SK-N-SH (cell line): ENCODE data around the gene SLIT1. TPM values are rescaled to one million over a fixed set of nuclear protein-coding genes. Genes with fewer than 3 reads are reported as not detected.

Experiments
- CTCF ChIA-PET: fragments of 300-600, 350-600 bp; formaldehyde crosslinking; extraction: SDS; loops from one replicate; lab custom pipeline; 2021; lab: Yijun Ruan, JAX
- POLR2A ChIA-PET: fragments of 350-600 bp; sonication (Branson Sonifier 250); formaldehyde crosslinking; extraction: SDS; loops from one replicate; lab custom pipeline; 2020; ENCODE audit warnings: antibody characterized with exemption, inconsistent platforms; lab: Yijun Ruan, JAX
- DNase-seq: peaks from one replicate; pipeline ENCODE4 v3.0.0; 2012
- H2AFZ ChIP-seq: fragments of 200-600 bp; sonication (generic); 2 replicates; pipeline ENCODE4 v1.8.1; 2016; ENCODE audit warnings: antibody characterized with exemption, mild to moderate bottlenecking, low read depth
- H3F3A ChIP-seq: fragments of 200-600 bp; sonication (generic); replicated peaks from 2 replicates; pipeline ENCODE3; 2016; ENCODE audit warnings: antibody characterized with exemption, mild to moderate bottlenecking; ENCODE audit not compliant: insufficient read depth
- H3K27ac ChIP-seq, 2 experiments: fragments of 200-500 bp in 1 of 2; fragments of 200-600 bp in 1 of 2; sonication (Bioruptor generic) in 1 of 2; sonication (generic), shearing (Covaris generic) in 1 of 2; 2 replicates each; pipeline versions ENCODE4 v1.5.1 to v1.6.1; 2014 to 2016; ENCODE audit warnings: low read depth in 2 of 2, inconsistent platforms in 1 of 2, low read length in 1 of 2, mild to moderate bottlenecking in 1 of 2, mixed read lengths in 1 of 2
- H3K27me3 ChIP-seq: fragments of 200-600 bp; sonication (generic), shearing (Covaris generic); 2 replicates; pipeline ENCODE4 v1.6.1; 2016; ENCODE audit warnings: mixed run types; ENCODE audit not compliant: insufficient read depth
- H3K36me3 ChIP-seq, 2 experiments: fragments of 200-500 bp in 1 of 2; fragments of 200-600 bp in 1 of 2; sonication (Bioruptor generic) in 1 of 2; sonication (generic) in 1 of 2; replicated peaks in 1 of 2; 2 replicates each; pipeline versions ENCODE3 to v1.5.1; 2014 to 2016; ENCODE audit warnings: low read length in 1 of 2, mild to moderate bottlenecking in 1 of 2; ENCODE audit not compliant: insufficient read depth in 2 of 2, control insufficient read depth in 1 of 2
- H3K4me1 ChIP-seq, 2 experiments: fragments of 200-500 bp in 1 of 2; fragments of 200-600 bp in 1 of 2; sonication (Bioruptor generic) in 1 of 2; sonication (generic), shearing (Covaris generic) in 1 of 2; 2 replicates each; pipeline versions ENCODE4 v1.5.1 to v1.6.1; 2014 to 2016; ENCODE audit warnings: low read depth in 1 of 2, low read length in 1 of 2, mixed run types in 1 of 2; ENCODE audit not compliant: insufficient read depth in 2 of 2, control insufficient read depth in 1 of 2
- H3K4me2 ChIP-seq: fragments of 200-600 bp; sonication (generic), shearing (Covaris generic); 2 replicates; pipeline ENCODE4 v1.6.1; 2017; ENCODE audit warnings: mixed run types
- H3K4me3 ChIP-seq, 2 experiments: fragments of 200-500 bp in 1 of 2; fragments of 200-600 bp in 1 of 2; sonication (Bioruptor generic) in 1 of 2; sonication (generic), shearing (Covaris generic) in 1 of 2; 2 replicates each; pipeline versions ENCODE4 v1.5.1 to v1.8.1; 2014 to 2016; ENCODE audit warnings: low read depth in 2 of 2, inconsistent platforms in 1 of 2, low read length in 1 of 2, mild to moderate bottlenecking in 1 of 2, mixed read lengths in 1 of 2, moderate library complexity in 1 of 2
- H3K79me2 ChIP-seq: fragments of 200-600 bp; sonication (generic); 2 replicates; pipeline ENCODE4 v1.8.1; 2017; ENCODE audit warnings: mild to moderate bottlenecking; ENCODE audit not compliant: insufficient read depth
- H3K9ac ChIP-seq: fragments of 200-600 bp; sonication (generic); 2 replicates; pipeline ENCODE4 v1.6.1; 2017; ENCODE audit warnings: mixed run types
- H3K9me2 ChIP-seq: fragments of 200-600 bp; sonication (generic); 2 replicates; pipeline ENCODE4 v1.6.1; 2017; ENCODE audit warnings: mixed run types
- H3K9me3 ChIP-seq: fragments of 200-600 bp; sonication (generic); 2 replicates; pipeline ENCODE4 v1.6.1; 2017; ENCODE audit warnings: mixed run types, mild to moderate bottlenecking, moderate library complexity
- H4K20me1 ChIP-seq: fragments of 200-600 bp; sonication (generic); 2 replicates; pipeline ENCODE4 v1.6.1; 2017; ENCODE audit warnings: mild to moderate bottlenecking, mixed run types; ENCODE audit not compliant: insufficient read depth
- CTCF ChIP-seq: fragments of 200-600 bp; sonication (generic); IDR thresholded peaks from 2 replicates; pipeline ENCODE4 v1.6.1; 2017; ENCODE audit warnings: antibody characterized with exemption, mild to moderate bottlenecking, moderate library complexity
- ELF1 ChIP-seq: IDR thresholded peaks from 2 replicates; pipeline ENCODE4 v1.4.0; 2012
- EZH2phosphoT487 ChIP-seq: fragments of 200-600 bp; sonication (generic); IDR thresholded peaks from 2 replicates; pipeline ENCODE4 v1.6.1; 2017; ENCODE audit warnings: low read depth, mixed run types, mild to moderate bottlenecking, antibody characterized with exemption, moderate library complexity, borderline replicate concordance
- FOSL2 ChIP-seq: IDR thresholded peaks from 2 replicates; pipeline ENCODE4 v1.4.0; 2012; ENCODE audit warnings: low read depth, mild to moderate bottlenecking, moderate library complexity, borderline replicate concordance
- FOXM1 ChIP-seq: IDR thresholded peaks from 2 replicates; pipeline ENCODE4 v1.4.0; 2012; ENCODE audit warnings: low read depth, mild to moderate bottlenecking
- GABPA ChIP-seq: IDR thresholded peaks from 2 replicates; pipeline ENCODE4 v1.4.0; 2012; ENCODE audit warnings: low read depth, mild to moderate bottlenecking
- NFIC ChIP-seq: IDR thresholded peaks from 2 replicates; pipeline ENCODE4 v1.4.0; 2012; ENCODE audit warnings: borderline replicate concordance
- RAD21 ChIP-seq: IDR thresholded peaks from 2 replicates; pipeline ENCODE4 v1.6.1; 2012; ENCODE audit warnings: mild to moderate bottlenecking, low read length
- RCOR1 ChIP-seq: fragments of 150-350 bp; IDR thresholded peaks from 2 replicates; pipeline ENCODE4 v1.6.1; 2017; ENCODE audit warnings: antibody characterized with exemption, low read length
- REST ChIP-seq: IDR thresholded peaks from 2 replicates; pipeline ENCODE4 v1.6.1; 2012; ENCODE audit warnings: mild to moderate bottlenecking, low read depth, low read length, moderate library complexity
- RFX5 ChIP-seq: IDR thresholded peaks from 2 replicates; pipeline ENCODE4 v1.6.1; 2012; ENCODE audit warnings: mild to moderate bottlenecking, improper control_type of control experiment, low read length
- RXRA ChIP-seq: IDR thresholded peaks from 2 replicates; pipeline ENCODE4 v1.4.0; 2012; ENCODE audit warnings: low read depth, mild to moderate bottlenecking, borderline replicate concordance
- WGBS: methylation state at CpG from one replicate; pipeline ENCODE4 v1.1.6; 2017; ENCODE audit warnings: low lambda C conversion rate; 5-methylcytosine and 5-hydroxymethylcytosine counted together
- polyA plus RNA-seq, 3 experiments: library from polyadenylated mRNA; depleted of rRNA; stranded (reverse); fragments of >200 nt; gene quantifications; 2 replicates each; pipeline ENCODE4 v1.2.3, GENCODE V29; 2012
- TF ChIP-seq, protein P1 (sequence below): IDR thresholded peaks from 2 replicates; pipeline ENCODE4; 2012

SLIT1 gene
- polyA plus RNA-seq, 1 of the 3 experiments (the other 2 are of a cell fraction): 0.05 TPM

- H3K27ac ChIP-seq: no peak overlapping the region; a peak in 1 of 4 replicates
- TF ChIP-seq RCOR1 (no peak), CTCF (no peak), RFX5 (no peak), EZH2phosphoT487 (no peak), GABPA (no peak), FOXM1 (no peak), FOSL2 (no peak), NFIC (no peak), REST (no peak), ELF1 (no peak), RAD21 (no peak), RXRA (no peak)
- TF ChIP-seq, protein P1, sequence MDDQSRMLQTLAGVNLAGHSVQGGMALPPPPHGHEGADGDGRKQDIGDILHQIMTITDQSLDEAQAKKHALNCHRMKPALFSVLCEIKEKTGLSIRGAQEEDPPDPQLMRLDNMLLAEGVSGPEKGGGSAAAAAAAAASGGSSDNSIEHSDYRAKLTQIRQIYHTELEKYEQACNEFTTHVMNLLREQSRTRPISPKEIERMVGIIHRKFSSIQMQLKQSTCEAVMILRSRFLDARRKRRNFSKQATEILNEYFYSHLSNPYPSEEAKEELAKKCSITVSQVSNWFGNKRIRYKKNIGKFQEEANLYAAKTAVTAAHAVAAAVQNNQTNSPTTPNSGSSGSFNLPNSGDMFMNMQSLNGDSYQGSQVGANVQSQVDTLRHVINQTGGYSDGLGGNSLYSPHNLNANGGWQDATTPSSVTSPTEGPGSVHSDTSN: no peak
- TF ChIP-seq, all 33 proteins: peak for 0
- CTCF ChIA-PET: interaction anchor here (1.2 to 27.2 kb wide), 5 partner anchors 9 to 107 kb away, joined by 4 to 460 read pairs (median 156); no protein-coding TSS in a partner anchor
- POLR2A ChIA-PET: no interaction called here
- Histone ChIP-seq H3K4me2 (no peak overlapping the region), H4K20me1 (no peaks in the 10 kb centered on the region), H3K9me2 (no peaks in the 10 kb centered on the region), H2AFZ (no peak overlapping the region), H3K79me2 (no peaks in the 10 kb centered on the region), H3K4me1 (peaks cover 0 to 64% of the 10 kb centered on the region in 2 experiments; a peak in 3 of 4 replicates), H3K9ac (no peak overlapping the region), H3K4me3 (no peak overlapping the region), H3K9me3 (no peaks in the 10 kb centered on the region), H3F3A (no peaks in the 10 kb centered on the region), H3K36me3 (no peaks in the 10 kb centered on the region), H3K27me3 (peaks cover 37% of the 10 kb centered on the region; the same call in 1 of the 2 replicates)
- WGBS: 90% methylated on average over 3 of the region's 3 CpGs
- no peak for DNase-seq
These were observed 2.4 kb downstream of the SLIT1 start for GRCh38 chr10:97183314-97183713.
